Lung (tissue), 12 donors: ENCODE data around the gene RBM26. TPM values are rescaled to one million over a fixed set of nuclear protein-coding genes. Genes with fewer than 3 reads are reported as not detected.
"Not testable (repeated sequence)": the region's sequence is repeated elsewhere in the genome, so short reads cannot be mapped to it uniquely, and the experiment has no call there.

ENCODE experiments used
- ATAC-seq: fragments of 200-7000 bp; cut with Tn5 transposase; one replicate; pipeline ENCODE4 v1.9.1; 2020; ENCODE audit warnings: moderate number of reproducible peaks; ENCODE audit not compliant: insufficient read depth, low FRiP score
- DNase-seq, 3 donors: peaks; one replicate each; pipeline ENCODE4 v3.0.0-alpha.2; 2013 to 2017
- H3K27ac ChIP-seq, 2 donors: one replicate each; pipeline ENCODE4 v1.5.1; 2013; ENCODE audit warnings: mild to moderate bottlenecking in 2 of 2, moderate library complexity in 2 of 2, control low read depth in 1 of 2, inconsistent platforms in 1 of 2, low read depth in 1 of 2, low read length in 1 of 2
- H3K27me3 ChIP-seq, 3 donors: one replicate each; pipeline ENCODE4 v1.5.1; 2013; ENCODE audit warnings: low read length in 2 of 3; ENCODE audit not compliant: control insufficient read depth in 3 of 3, insufficient read depth in 3 of 3
- H3K36me3 ChIP-seq, 4 donors: one replicate each; pipeline ENCODE4 v1.5.1; 2013; ENCODE audit warnings: low read length in 4 of 4, mild to moderate bottlenecking in 1 of 4, moderate library complexity in 1 of 4; ENCODE audit not compliant: control insufficient read depth in 4 of 4, insufficient read depth in 4 of 4
- H3K4me1 ChIP-seq, 5 donors: one replicate each; pipeline ENCODE4 v1.5.1; 2013; ENCODE audit warnings: low read length in 5 of 5, mild to moderate bottlenecking in 2 of 5, moderate library complexity in 1 of 5; ENCODE audit not compliant: control insufficient read depth in 5 of 5, insufficient read depth in 5 of 5
- H3K4me3 ChIP-seq: one replicate; pipeline ENCODE4 v1.5.1; 2013; ENCODE audit warnings: mild to moderate bottlenecking, control low read depth, moderate library complexity
- H3K9ac ChIP-seq, 2 donors: one replicate each; pipeline ENCODE4 v1.5.1; 2013; ENCODE audit warnings: low read length in 2 of 2, control low read depth in 1 of 2; ENCODE audit not compliant: insufficient read depth in 1 of 2
- H3K9me3 ChIP-seq, 4 donors: one replicate each; pipeline ENCODE4 v1.5.1; 2013; ENCODE audit warnings: low read length in 3 of 4, mild to moderate bottlenecking in 1 of 4, moderate library complexity in 1 of 4; ENCODE audit not compliant: control insufficient read depth in 4 of 4, insufficient read depth in 3 of 4
- WGBS, 2 donors: extraction: QIAGEN DNeasy Blood & Tissue Kit; methylation state at CpG; one replicate each; pipeline ENCODE4 v1.1.7; 2013; 5-methylcytosine and 5-hydroxymethylcytosine counted together
- polyA plus RNA-seq, 2 donors: library from polyadenylated mRNA; stranded (reverse); fragments of 200-250 nt; gene quantifications; one replicate each; pipeline ENCODE4 v1.2.1, GENCODE V29; 2013
- total RNA-seq, 2 donors: library from RNA; depleted of rRNA in 1 of 2; stranded (reverse); fragments of >200 nt in 1 of 2; gene quantifications; one replicate each; pipeline ENCODE4 v1.2.1, GENCODE V29; 2014 to 2021
- TF ChIP-seq, protein P1 (sequence below): IDR thresholded peaks from 2 replicates; pipeline ENCODE4 v1.5.1; 2012; ENCODE audit warnings: mild to moderate bottlenecking; ENCODE audit errors: control extremely low read depth, extremely low read depth
- donor health status: control.
- donor health status: control.
- donor health status: Bipolar disorder and iron deficiency.
- donor health status: healthy.
- donor health status: DM: yes; HTN: yes; CAD: no.

RBM26 gene
- total and polyA plus RNA-seq, 4 donors: 12.9 to 91.8 (median 32.3) TPM

DNA sequence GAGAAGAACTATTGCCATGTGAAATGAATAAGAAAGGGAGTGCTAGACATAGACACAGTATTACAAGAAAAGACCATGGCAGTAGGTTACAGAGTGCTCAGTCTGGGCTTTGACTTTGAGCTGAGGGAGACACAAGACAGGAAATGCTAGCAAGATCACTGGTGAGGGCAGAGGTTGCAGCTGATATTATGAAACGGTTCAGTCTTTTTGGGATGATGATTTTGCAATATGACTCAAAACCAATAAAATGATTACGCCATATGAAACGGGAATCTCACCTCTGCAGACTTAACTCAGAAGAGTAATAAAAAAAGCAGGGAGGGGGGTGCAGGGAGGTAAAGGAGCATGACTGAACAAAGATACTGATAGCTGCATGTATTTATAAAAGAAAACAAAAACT lies 123.1 kb downstream of the RBM26 start:
- ATAC-seq: no peak
- WGBS, 2 donors: 17 to 26% methylated on average over 3 of the region's 3 CpGs

GRCh38 chr13:79282508-79282907 lies 123.5 kb downstream of the RBM26 start:
- 64 to 71% methylated on average over 4 of the region's 4 CpGs for WGBS, 2 donors
- Histone ChIP-seq H3K36me3 (no peaks in the 10 kb centered on the region), H3K27ac (no peak overlapping the region), H3K9ac (no peak overlapping the region), H3K27me3 (no peaks in the 10 kb centered on the region), H3K4me1 (peaks cover 0 to 5% (median 0%) of the 10 kb centered on the region in 5 donors), H3K9me3 (no peaks in the 10 kb centered on the region), H3K4me3 (no peak overlapping the region)
- DNase-seq (no peak), ATAC-seq (no peak)
- TF ChIP-seq, protein P1, sequence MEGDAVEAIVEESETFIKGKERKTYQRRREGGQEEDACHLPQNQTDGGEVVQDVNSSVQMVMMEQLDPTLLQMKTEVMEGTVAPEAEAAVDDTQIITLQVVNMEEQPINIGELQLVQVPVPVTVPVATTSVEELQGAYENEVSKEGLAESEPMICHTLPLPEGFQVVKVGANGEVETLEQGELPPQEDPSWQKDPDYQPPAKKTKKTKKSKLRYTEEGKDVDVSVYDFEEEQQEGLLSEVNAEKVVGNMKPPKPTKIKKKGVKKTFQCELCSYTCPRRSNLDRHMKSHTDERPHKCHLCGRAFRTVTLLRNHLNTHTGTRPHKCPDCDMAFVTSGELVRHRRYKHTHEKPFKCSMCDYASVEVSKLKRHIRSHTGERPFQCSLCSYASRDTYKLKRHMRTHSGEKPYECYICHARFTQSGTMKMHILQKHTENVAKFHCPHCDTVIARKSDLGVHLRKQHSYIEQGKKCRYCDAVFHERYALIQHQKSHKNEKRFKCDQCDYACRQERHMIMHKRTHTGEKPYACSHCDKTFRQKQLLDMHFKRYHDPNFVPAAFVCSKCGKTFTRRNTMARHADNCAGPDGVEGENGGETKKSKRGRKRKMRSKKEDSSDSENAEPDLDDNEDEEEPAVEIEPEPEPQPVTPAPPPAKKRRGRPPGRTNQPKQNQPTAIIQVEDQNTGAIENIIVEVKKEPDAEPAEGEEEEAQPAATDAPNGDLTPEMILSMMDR: no peak

More for the DNA sequence above, 123.1 kb downstream of the RBM26 start:
- Histone ChIP-seq H3K27ac (no peak overlapping the region), H3K9me3 (no peaks in the 10 kb centered on the region), H3K4me3 (no peak overlapping the region), H3K27me3 (no peaks in the 10 kb centered on the region), H3K36me3 (no peaks in the 10 kb centered on the region), H3K4me1 (peaks cover 0 to 8% (median 2%) of the 10 kb centered on the region in 5 donors), H3K9ac (no peak overlapping the region)
- no peak for DNase-seq
- TF ChIP-seq, protein P1: no peak

GRCh38 chr13:79281339-79281747 lies 124.7 kb downstream of the RBM26 start:
- TF ChIP-seq, protein P1: no peak
- Histone ChIP-seq H3K4me3 (no peak overlapping the region), H3K36me3 (no peaks in the 10 kb centered on the region), H3K27ac (no peak overlapping the region), H3K4me1 (peaks cover 0 to 2% (median 0%) of the 10 kb centered on the region in 5 donors), H3K27me3 (no peaks in the 10 kb centered on the region), H3K9me3 (no peaks in the 10 kb centered on the region), H3K9ac (no peak overlapping the region)
- DNase-seq (no peak), ATAC-seq (no peak)
- WGBS, 2 donors: 69 to 81% methylated on average over 3 of the region's 3 CpGs

DNA sequence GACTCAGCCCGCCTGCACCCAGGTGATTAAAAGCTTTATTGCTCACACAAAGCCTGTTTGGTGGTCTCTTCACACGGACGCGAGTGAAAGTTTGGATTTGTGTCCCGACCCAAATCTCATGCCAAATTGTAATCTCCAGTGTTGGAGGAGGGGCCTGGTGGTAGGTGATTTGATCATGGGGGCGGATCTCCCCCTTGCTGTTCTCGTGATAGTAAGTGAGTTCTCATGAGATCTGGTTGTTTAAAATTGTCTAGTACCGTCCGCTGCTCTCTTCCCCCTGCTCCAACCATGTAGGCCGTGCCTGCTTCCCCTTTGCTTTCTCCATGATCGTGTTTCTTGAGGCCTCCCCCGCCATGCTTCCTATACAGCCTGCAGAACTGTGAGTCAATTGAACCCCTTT lies 126.3 kb downstream of the RBM26 start:
- H3K9ac ChIP-seq, DNase-seq: not testable (repeated sequence)
- 86 to 93% methylated on average over 11 to 12 of the region's 12 CpGs for WGBS, 2 donors

More for the DNA sequence above, 126.3 kb downstream of the RBM26 start:
- H3K9me3 ChIP-seq, H3K4me1 ChIP-seq, H3K27ac ChIP-seq, H3K4me3 ChIP-seq, ATAC-seq, H3K36me3 ChIP-seq, H3K27me3 ChIP-seq: not testable (repeated sequence)
